Epithelial cell of esophagus (primary cell): Measurements from ENCODE around the gene PUDP.
"Not testable (repeated sequence)": the region's sequence is repeated elsewhere in the genome, so short reads cannot be mapped to it uniquely, and the experiment has no call there.

Experiments used
- DNase-seq: peaks from one replicate; pipeline ENCODE4 v3.0.0; 2010; ENCODE audit warnings: low read depth
- H3K4me3 ChIP-seq: 2 replicates; pipeline ENCODE4 v1.5.1; 2011; ENCODE audit warnings: mild to moderate bottlenecking, low read length, control low read depth
- TF ChIP-seq, protein P1 (sequence below): IDR thresholded peaks from 2 replicates; pipeline ENCODE4 v1.5.1; 2011; ENCODE audit warnings: low read depth, mild to moderate bottlenecking, low read length, control low read depth, inconsistent platforms; ENCODE audit not compliant: insufficient read depth; ENCODE audit errors: missing control alignments

Gene PUDP

DNA sequence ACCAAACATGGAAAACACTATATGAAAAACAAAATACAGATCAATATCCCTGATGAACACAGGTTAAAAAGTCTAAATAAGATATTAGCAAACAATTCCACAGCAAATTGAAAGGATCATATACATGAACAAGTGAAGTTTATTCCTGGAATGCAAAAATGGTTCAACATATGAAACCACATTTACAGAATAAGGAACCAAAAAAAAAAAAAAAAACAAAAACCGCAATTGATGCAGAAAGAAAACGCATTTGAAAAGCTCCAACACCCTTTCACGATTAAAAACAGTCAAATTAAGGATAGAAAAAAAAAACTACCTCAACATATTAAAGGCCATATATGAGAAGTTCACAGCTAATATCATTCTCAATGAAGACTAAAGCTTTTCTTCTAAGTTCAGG, 45.8 kb downstream of the PUDP start:
- no peak for DNase-seq
- H3K4me3 ChIP-seq = no peak overlapping the region
- TF ChIP-seq, protein P1, sequence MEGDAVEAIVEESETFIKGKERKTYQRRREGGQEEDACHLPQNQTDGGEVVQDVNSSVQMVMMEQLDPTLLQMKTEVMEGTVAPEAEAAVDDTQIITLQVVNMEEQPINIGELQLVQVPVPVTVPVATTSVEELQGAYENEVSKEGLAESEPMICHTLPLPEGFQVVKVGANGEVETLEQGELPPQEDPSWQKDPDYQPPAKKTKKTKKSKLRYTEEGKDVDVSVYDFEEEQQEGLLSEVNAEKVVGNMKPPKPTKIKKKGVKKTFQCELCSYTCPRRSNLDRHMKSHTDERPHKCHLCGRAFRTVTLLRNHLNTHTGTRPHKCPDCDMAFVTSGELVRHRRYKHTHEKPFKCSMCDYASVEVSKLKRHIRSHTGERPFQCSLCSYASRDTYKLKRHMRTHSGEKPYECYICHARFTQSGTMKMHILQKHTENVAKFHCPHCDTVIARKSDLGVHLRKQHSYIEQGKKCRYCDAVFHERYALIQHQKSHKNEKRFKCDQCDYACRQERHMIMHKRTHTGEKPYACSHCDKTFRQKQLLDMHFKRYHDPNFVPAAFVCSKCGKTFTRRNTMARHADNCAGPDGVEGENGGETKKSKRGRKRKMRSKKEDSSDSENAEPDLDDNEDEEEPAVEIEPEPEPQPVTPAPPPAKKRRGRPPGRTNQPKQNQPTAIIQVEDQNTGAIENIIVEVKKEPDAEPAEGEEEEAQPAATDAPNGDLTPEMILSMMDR = no peak

DNA sequence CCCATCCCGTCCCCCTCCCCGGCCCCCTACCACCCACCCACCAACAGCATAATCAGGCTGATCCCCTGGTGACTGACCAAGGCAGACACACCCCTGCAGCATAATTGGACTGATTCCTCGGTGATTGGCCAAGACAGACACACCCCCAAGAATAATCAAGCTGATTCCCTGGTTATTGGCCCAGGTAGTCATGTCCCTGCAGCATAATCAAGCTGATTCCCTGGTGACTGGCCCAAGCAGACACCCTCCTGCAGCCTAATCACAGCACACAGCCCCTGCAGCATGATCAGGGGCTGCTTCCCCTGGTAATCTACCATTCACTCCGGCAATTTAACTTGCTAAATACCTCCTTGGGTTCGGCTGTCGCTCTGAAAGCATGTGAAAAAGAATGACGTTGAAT, 47.9 kb downstream of the PUDP start:
- H3K4me3 ChIP-seq = no peak overlapping the region
- TF ChIP-seq, protein P1 = no peak
- no peak for DNase-seq

DNA sequence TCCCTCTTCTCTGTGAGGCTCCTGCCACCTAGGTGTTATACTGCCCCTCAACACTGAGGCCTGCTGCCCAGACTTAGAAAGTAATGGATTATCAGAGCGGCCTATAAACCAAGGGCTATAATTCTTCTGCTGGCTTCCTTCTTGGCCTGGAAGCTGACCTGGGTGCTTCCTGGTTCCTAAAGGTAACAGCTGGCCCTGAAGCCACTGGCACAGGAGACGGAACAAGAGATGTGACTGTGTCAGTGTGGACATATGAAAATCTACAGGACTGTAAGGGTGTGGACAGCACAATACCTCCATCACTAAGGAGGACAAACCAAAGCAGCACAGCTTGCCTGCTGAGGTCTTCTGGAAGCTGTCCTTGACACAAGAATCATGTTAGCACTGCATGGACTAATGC, 52.3 kb downstream of the PUDP start:
- not testable (repeated sequence) for DNase-seq, H3K4me3 ChIP-seq

DNA sequence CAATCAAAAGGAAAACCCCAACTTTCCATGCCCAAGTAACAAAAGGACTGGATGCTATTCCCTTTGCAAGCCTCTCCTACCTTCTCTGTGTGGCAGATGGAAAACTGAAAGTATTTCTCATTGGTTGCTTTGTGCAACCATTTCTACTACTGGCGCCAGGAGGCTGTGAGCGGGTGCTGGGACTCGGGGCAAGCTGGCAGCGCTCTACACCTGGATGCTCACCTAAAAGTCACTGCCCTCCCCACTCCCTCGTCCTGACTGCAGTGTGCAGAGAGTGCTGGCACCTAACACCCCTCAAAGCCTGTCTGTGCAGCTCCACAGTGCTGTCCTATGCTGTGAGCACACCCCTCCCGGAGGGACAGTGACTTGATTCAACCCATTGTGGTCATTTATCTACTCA, 54.6 kb downstream of the PUDP start:
- TF ChIP-seq, protein P1 = no peak
- H3K4me3 ChIP-seq = no peak overlapping the region
- DNase-seq = no peak

DNA sequence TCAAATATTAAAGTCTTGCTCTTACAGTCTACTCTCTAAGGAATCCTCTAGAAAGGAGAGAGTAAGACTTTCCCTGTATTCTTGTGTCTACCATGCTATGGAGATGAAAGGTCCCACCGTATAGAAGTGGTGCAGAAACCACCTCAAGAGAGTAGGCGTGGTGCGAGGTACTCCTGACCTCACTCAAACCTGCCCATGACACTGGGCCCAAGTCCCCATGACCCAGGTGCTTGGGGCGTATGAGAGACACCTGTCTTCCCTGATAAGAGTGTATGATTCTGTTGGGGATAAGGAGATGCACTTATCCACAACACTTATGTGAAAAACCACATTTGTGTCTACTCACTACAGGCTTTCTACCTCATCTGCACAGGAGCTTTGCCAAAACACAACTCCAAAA, 55.4 kb downstream of the PUDP start:
- no peak overlapping the region for H3K4me3 ChIP-seq
- TF ChIP-seq, protein P1 = no peak

DNA sequence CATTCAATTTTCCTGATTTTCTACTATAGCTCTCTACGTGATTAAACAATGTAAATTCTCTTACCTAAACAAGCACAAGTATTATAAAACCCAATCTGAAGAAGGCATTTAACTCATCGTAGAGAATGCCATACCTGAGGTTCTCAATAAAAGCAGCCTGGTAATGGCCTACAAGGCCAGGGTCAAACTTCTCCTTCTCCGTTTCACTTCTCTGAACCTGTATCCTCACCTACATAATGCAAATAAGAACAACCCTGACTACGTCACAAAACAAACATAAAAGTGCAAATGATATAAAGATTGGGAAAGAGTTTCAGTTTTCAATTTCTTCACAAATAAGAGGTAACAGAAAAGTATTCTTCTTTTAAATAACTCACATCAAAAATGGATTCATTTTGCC, 56.0 kb downstream of the PUDP start:
- no peak overlapping the region for H3K4me3 ChIP-seq
- TF ChIP-seq, protein P1 = no peak
- no peak for DNase-seq

More for the DNA sequence above, 55.4 kb downstream of the PUDP start:
- DNase-seq = no peak

DNA sequence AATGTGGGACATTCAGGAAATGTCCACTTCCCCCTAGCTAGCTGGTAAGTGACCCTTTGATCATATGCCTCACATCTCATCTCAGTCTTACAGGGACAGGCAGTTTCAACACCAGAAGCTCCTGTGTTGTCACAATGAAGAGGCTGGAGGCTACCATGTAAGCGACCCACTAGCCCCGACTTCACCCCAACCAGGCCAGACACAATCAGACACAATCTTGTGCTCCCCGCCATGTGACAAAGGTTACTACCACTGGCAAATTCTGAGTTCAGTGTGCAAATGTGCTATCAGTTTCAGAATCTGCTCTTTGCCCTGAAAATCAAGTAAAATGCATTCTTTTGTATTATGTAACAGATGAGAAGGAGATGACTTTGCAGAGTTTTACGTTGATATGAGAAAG, 57.3 kb downstream of the PUDP start:
- no peak overlapping the region for H3K4me3 ChIP-seq
- TF ChIP-seq, protein P1 = no peak
- no peak for DNase-seq

DNA sequence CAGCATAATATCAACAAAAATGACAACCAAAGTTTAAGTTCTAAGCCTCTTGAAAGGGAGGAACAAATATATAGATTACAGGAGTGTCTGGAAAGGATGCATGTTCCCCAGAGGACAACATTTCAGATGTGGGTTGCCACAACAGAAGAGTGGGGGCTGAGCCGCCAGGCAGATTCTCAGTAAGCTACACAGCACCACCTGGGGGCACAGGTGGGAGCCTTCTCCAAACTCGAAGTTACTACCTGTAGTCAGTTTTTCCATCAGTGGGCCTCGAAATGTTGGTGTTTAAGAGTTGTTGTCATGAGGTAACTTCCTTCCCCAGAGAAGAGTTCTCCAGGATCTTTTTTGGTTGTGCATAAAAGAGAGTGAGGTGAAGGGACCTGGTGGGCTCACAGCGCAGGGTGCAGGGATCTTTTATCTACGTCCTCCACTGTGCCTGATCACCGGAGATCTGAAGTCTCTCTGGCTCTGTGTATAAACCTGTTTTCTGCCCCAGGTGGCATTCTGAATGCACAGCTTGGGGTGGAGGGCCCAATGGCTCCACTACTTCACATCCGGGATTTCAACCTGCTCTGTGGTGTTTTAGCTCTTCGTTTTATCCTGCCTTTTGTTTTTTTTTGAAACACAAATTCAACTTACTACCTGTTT, 58.9 kb downstream of the PUDP start:
- no peak overlapping the region for H3K4me3 ChIP-seq
- TF ChIP-seq, protein P1 = no peak
- DNase-seq = no peak
